NCI-H2196 treated with DMSO at 0.1 percent for 48 hours (cell line): Measurements from ENCODE around the gene UAP1L1.

ENCODE experiments used
- DNase-seq: peaks from one replicate; lab custom pipeline; 2025; ENCODE audit not compliant: unreplicated experiment; lab: John Stamatoyannopoulos, UW

UAP1L1 gene

DNA sequence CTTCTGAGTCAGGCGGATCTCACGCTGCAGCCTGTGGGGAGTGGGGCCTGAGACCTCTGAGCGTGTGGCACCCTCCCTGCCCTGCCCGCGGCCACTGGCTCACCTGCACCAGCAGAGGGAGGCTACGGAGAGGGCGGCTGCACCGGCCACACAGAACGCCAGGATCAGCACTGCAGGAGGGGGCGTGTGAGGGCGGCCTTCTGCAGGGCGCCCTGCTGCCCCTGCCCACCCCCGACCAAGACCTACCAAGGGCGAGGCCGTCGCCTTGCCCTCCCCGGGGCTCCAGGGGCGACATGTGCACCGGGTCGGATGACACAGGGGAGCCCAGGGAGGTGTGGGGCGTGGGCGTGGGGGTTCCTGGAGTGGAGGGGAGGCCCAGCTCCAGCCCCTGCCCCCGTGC lies 36.7 kb upstream of the UAP1L1 start:
- DNase-seq, result no peak

- DNase-seq, result no peak
Measured at GRCh38 chr9:137041124-137041523, 36.2 kb upstream of the UAP1L1 start.

DNA sequence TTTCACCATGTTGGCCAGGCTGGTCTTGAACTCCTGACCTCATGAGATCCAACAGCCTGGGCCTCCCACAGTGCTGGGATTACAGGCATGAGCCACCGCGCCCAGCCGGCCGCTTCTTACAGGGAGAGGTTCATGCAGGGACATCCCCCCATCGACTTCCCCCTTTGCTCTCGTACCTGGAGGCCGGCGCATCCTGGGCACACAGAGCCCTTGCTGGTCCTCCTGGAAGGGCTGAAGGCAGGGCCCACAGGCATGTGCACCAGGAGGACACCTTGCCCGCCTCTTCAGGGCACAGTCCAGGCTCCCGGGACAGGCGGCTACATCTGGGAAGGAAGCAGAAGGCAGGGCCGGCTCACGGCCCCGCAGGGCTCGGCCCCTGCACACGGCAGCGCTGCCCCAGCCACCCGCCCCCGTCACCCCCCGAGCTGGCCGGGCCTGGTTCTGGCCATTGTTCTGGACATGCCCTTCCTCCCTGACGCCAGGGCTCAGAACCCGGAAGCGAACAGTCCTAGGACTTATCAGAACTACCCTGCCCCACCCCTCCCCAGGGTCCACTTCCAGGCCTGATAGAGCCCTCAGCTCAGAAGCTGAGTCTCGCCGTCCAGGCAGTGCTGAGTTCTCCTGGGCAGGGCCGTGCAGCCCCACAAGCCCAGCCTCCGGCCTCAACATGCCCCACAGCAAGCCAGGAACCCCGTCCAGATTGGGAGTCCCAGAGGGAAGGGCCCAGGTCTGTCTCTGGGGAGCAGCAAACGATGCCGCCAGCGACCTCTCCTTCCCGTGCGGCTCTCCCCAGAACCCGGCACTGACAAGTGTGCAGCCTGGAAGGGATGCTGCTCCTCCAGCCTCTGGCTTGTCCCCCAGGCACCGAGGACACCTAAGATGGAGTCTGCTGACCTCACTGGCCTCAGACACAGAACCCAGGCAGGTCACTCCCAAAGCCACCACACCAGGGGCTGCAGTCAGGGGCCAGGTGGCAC lies 34.3 kb upstream of the UAP1L1 start:
- no peak for DNase-seq

DNA sequence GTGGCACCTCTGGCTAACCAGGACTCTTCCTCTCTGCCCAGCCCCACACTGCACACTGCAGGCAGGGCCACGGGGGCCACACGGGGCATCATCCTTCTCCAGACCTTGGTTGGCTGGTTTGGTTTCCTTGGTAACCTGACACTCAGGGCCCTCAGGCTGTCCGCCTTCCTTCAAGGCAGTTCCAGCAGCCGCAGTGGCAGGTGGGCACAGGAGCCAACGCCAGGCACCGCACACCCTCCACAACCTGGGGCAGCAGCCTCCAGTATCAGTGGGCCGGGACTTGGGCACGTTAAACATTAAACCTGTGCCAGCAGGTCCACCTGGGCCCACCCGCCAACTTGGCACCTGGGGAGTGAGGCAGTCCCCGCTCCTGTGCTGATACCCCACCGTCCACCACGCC lies 33.3 kb upstream of the UAP1L1 start:
- DNase-seq, result no peak

GRCh38 chr9:137044502-137045177 lies 32.7 kb upstream of the UAP1L1 start:
- DNase-seq, result peak; percentile 78

DNA sequence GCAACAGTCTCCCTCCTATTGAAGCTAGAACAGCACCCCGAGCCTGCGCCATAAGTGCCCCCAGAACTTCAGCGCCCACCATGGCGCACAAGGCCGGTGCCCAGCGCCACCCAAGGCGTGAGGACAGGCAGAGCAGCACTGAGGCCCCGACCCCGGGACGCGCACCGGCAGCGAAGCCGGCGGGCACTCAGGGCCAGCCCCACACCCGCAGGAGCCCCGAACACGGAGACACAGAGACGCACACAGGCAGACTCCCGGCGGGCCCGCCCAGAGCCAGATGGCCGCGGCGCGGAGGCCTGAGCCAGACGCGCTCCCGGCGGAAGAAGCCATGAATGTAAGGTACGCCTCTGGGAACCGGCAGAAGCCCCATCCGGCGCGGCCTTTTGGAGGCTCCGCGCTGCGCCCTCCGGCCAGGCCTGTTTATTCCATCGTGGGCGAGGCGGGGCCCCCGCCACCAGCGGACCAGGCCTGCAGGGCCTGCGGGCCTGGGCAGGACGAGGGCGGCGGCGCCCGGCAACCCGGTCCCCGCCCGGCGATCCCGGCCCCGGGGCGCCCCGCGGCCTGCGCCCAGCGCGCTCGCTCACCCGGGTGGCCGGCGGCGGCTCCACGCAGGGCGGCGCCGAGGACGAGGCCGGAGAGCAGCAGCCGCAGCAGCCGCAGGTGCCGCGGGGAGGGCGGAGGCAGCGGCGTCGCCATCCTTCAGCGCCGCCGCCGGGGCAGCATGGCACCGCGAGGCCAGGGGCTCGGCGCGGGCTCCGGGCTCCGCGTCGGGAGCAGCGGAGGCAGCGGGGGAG lies 31.8 kb upstream of the UAP1L1 start:
- no peak for DNase-seq

DNA sequence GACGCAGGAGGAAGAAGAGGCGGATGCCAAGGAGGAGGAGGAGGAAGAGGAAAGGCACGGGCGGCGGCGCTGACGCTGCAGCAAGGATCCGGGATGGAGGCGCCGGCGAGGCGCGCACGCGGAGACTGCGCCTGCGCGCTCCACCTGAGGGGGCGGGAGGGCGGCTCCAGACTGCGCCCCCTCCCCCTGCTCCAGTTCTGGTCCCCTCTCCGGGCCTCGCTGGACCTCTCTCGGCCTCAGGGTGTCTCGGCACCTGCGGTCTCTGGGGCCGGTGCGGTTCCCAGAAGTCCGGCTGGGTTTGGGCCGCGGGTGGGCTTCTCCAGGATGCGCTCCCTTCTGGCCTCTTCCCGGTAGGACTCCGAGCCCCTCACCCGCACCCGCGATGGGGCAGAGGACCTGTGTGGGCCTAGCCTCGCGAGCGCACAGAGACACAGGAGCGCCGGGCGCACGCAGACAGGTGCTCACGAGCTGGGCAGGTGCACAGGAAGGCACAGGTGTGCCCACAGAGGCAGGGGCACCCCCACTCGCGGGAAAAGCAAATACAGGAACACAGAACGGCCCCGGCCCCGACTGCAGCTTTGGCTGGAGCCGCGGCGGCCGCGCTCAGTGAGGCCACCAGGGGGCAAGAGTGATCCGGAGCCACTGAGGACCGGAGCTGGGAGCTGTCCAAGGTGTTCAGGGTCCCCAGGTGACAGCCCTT lies 31.1 kb upstream of the UAP1L1 start, which contains the start of gene NPDC1:
Gene NPDC1 (minus strand): TSS at position 90 of the 700 bp plus-strand sequence. CDS start 188 bp downstream, outside the sequence.
- peak; percentile 62 for DNase-seq

GRCh38 chr9:137048655-137049543 lies 28.4 kb upstream of the UAP1L1 start:
- no peak for DNase-seq

GRCh38 chr9:137049544-137050449 lies 27.5 kb upstream of the UAP1L1 start:
- peak; percentile 23 for DNase-seq

GRCh38 chr9:137050570-137050969 lies 26.7 kb upstream of the UAP1L1 start:
- DNase-seq, result peak; percentile 27

- DNase-seq, result no peak
Measured at GRCh38 chr9:137051145-137051724, 26.1 kb upstream of the UAP1L1 start.

GRCh38 chr9:137052293-137052692 lies 25.0 kb upstream of the UAP1L1 start:
- no peak for DNase-seq

- no peak for DNase-seq
Measured at GRCh38 chr9:137052998-137053943, 24.0 kb upstream of the UAP1L1 start.

GRCh38 chr9:137053944-137054931 lies 23.1 kb upstream of the UAP1L1 start, which contains the start of gene ENTPD2:
Gene ENTPD2, minus strand, starts transcription at chr9:137054061. Its CDS starts 64 bp downstream, at chr9:137053997.
- DNase-seq, result peak; percentile 55

DNA sequence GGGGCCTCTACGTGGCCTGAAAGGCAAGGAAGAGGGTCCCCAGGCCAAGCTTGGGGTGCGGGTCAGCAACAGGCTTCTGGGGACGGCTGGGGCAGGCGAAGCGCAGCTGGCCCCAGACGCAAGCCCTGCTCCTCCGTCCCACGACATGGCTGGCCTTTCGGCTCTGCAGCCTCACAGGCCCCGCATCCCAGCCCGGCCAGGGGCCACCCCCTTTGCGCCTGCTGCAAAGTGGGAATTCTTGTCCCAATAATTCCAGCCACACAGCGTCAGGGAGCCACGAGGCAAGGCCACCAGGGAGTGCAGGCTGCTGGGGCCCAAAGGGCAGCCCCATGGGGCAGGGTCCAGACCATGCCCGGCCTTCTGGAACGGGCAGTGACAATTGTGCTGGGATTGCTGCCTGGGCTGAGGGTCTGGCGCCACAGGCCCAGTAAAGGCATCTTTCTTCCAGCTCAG lies 22.4 kb upstream of the UAP1L1 start:
- DNase-seq, result no peak
